SH-SY5Y (cell line): Measurements from ENCODE around the gene TBCEL.
A peak's percentile ranks its signal among the peaks of the same experiment; 100 is the strongest.

Source experiments
- GATA2 ChIP-seq: IDR thresholded peaks from 2 replicates; pipeline ENCODE4 v1.6.1; 2011; ENCODE audit warnings: mild to moderate bottlenecking, low read depth, low read length
- GATA3 ChIP-seq: IDR thresholded peaks from 2 replicates; pipeline ENCODE4 v1.6.1; 2011; ENCODE audit warnings: low read depth, mild to moderate bottlenecking, low read length, moderate library complexity

Gene TBCEL

GRCh38 chr11:121100943-121101342, 77.0 kb downstream of the TBCEL start, which contains the start of gene TECTA:
Gene TECTA (plus strand): TSS chr11:121101243. CDS start chr11:121102666, 1,423 bp downstream.
- TF ChIP-seq GATA2 (no peak), GATA3 (no peak)

GRCh38 chr11:121104312-121104762, 80.4 kb downstream of the TBCEL start:
- no peak for TF ChIP-seq GATA2
- no peak for TF ChIP-seq GATA3

- no peak for TF ChIP-seq GATA3
- TF ChIP-seq GATA2 = no peak
Observed at GRCh38 chr11:121105063-121105480, 81.2 kb downstream of the TBCEL start.

- TF ChIP-seq GATA2 = no peak
- TF ChIP-seq GATA3 = no peak
Observed at GRCh38 chr11:121105481-121106195, 81.7 kb downstream of the TBCEL start.

GRCh38 chr11:121106812-121107211, 82.9 kb downstream of the TBCEL start:
- TF ChIP-seq GATA2 (no peak), GATA3 (no peak)

- no peak for TF ChIP-seq GATA2
- no peak for TF ChIP-seq GATA3
Observed at GRCh38 chr11:121108413-121108812, 84.5 kb downstream of the TBCEL start.

GRCh38 chr11:121109471-121109870, 85.6 kb downstream of the TBCEL start:
- TF ChIP-seq GATA3 (no peak), GATA2 (no peak)

- TF ChIP-seq GATA2 (peak; percentile 61; the same call in 1 of the 2 replicates), GATA3 (peak; percentile 84)
Observed at GRCh38 chr11:121109916-121110586, 86.1 kb downstream of the TBCEL start.

- TF ChIP-seq GATA3 = no peak
- TF ChIP-seq GATA2 = no peak
Observed at GRCh38 chr11:121110871-121111724, 87.2 kb downstream of the TBCEL start.

- TF ChIP-seq GATA2 (no peak), GATA3 (no peak)
Observed at GRCh38 chr11:121112498-121113455, 88.9 kb downstream of the TBCEL start.

- TF ChIP-seq GATA2 (no peak), GATA3 (no peak)
Observed at GRCh38 chr11:121113611-121114010, 89.7 kb downstream of the TBCEL start.

GRCh38 chr11:121117788-121118187, 93.9 kb downstream of the TBCEL start:
- TF ChIP-seq GATA2 (no peak), GATA3 (no peak)

GRCh38 chr11:121119440-121119839, 95.5 kb downstream of the TBCEL start:
- TF ChIP-seq GATA3 (no peak), GATA2 (no peak)

- TF ChIP-seq GATA2 (no peak), GATA3 (no peak)
Observed at GRCh38 chr11:121122328-121122727, 98.4 kb downstream of the TBCEL start.
